ENCODE data around the gene DRAP1. TPM values are rescaled to one million over a fixed set of nuclear protein-coding genes. Genes with fewer than 3 reads are reported as not detected.

The DRAP1 gene
- total RNA-seq, 4 donors from 2014 or later, result 15.7 to 63.2 (median 57.0) TPM

DNA sequence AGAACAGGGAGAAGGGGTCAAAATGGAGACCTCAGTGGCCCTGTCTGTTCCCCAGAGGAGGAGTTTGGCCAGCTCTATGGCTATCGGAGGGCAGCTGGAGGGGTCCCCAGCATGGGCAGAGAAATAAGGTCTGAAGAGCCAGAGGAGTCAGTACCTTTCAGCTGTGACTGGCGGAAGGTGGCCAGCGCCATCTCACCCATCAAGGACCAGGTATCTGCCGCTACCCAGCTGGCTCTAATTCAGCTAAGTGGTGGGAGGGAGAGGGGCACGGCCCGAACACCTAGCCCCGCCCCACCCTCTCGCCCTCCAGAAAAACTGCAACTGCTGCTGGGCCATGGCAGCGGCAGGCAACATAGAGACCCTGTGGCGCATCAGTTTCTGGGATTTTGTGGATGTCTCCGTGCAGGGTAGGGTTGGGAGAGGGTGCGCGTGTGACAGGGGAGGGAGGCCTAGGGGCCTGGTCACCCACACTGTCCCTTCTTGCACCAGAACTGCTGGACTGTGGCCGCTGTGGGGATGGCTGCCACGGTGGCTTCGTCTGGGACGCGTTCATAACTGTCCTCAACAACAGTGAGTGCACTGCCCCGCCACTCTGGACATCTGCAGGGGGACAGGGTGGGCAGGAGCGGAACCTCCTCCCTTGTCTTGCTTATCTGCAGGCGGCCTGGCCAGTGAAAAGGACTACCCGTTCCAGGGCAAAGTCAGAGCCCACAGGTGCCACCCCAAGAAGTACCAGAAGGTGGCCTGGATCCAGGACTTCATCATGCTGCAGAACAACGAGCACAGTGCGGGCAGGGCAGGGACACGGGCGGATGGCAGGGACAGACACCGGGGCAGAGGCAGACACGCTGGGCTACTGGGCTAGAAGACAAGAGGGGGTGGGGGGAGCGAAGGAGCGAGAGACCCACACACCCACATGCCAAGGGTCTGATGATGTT lies 36.8 kb upstream of the DRAP1 start:
- H3K4me1 ChIP-seq, result peaks cover 3 to 20% (median 6%) of the 10 kb centered on the region in 4 donors
- in situ Hi-C loops (cut with MboI; ENCODE audit: low pct_ligation_motif_present in 1 of 4, low pct_unique_long_range_greater_than_20kb in 1 of 4, low sequenced_read_pairs in 3 of 4) (loop anchor here in 3 of 4 donors (10.0 to 25.0 kb wide), 2 partner anchors 102 to 105 kb away; no protein-coding TSS in a partner anchor), intact Hi-C loops (cut with DNase I; ENCODE audit: low total_unique reads) (loop anchor here (5.0 kb wide), 1 partner anchor 110 kb away; no protein-coding TSS in a partner anchor)
- peak; percentile 6 for DNase-seq
- TF ChIP-seq POLR2A (IDR thresholded peaks at IDR 0.05) (no peak), POLR2AphosphoS5 (IDR thresholded peaks at IDR 0.05) (no peak), EP300 (IDR thresholded peaks at IDR 0.05; ENCODE audit: low read depth) (no peak)
- TF ChIP-seq, protein P1, sequence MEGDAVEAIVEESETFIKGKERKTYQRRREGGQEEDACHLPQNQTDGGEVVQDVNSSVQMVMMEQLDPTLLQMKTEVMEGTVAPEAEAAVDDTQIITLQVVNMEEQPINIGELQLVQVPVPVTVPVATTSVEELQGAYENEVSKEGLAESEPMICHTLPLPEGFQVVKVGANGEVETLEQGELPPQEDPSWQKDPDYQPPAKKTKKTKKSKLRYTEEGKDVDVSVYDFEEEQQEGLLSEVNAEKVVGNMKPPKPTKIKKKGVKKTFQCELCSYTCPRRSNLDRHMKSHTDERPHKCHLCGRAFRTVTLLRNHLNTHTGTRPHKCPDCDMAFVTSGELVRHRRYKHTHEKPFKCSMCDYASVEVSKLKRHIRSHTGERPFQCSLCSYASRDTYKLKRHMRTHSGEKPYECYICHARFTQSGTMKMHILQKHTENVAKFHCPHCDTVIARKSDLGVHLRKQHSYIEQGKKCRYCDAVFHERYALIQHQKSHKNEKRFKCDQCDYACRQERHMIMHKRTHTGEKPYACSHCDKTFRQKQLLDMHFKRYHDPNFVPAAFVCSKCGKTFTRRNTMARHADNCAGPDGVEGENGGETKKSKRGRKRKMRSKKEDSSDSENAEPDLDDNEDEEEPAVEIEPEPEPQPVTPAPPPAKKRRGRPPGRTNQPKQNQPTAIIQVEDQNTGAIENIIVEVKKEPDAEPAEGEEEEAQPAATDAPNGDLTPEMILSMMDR (IDR thresholded peaks at IDR 0.05), result no peak
- H3K27ac ChIP-seq, result no peak overlapping the region
- 90% methylated on average over 26 of the region's 30 CpGs; no CpG with 5 or more reads in 1 of the 2 donors for WGBS, 2 donors (ENCODE audit: low coverage in 1 of 2)
- no peak overlapping the region for H3K4me3 ChIP-seq
- no peaks in the 10 kb centered on the region for H3K27me3 ChIP-seq
- peaks cover 0 to 5% (median 0%) of the 10 kb centered on the region in 4 donors for H3K36me3 ChIP-seq
- no peaks in the 10 kb centered on the region for H3K9me3 ChIP-seq

DNA sequence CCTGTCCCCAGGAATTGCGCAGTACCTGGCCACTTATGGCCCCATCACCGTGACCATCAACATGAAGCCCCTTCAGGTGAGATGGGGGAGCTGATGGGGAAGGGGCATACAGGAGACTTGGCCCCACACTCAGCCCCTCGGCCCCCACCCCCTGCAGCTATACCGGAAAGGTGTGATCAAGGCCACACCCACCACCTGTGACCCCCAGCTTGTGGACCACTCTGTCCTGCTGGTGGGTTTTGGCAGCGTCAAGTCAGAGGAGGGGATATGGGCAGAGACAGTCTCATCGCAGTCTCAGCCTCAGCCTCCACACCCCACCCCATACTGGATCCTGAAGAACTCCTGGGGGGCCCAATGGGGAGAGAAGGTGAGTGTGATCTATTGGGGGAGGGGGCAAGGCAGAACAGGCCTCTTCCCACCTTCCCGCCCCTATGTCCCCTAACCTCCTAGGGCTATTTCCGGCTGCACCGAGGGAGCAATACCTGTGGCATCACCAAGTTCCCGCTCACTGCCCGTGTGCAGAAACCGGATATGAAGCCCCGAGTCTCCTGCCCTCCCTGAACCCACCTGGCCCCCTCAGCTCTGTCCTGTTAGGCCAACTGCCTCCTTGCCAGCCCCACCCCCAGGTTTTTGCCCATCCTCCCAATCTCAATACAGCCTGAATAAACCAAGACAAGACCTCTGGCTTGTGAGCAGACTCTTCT lies 36.0 kb upstream of the DRAP1 start:
- peaks cover 8 to 26% (median 12%) of the 10 kb centered on the region in 4 donors for H3K4me1 ChIP-seq
- DNase-seq, result peak; percentile 8
- intact Hi-C loops (cut with DNase I; ENCODE audit: low total_unique reads) (loop anchor here (5.0 kb wide), 1 partner anchor 109 kb away; no protein-coding TSS in a partner anchor), in situ Hi-C loops (cut with MboI; ENCODE audit: low pct_ligation_motif_present in 1 of 4, low pct_unique_long_range_greater_than_20kb in 1 of 4, low sequenced_read_pairs in 3 of 4) (loop anchor here in 3 of 4 donors (10.0 to 25.0 kb wide), 2 partner anchors 102 to 104 kb away; no protein-coding TSS in a partner anchor)
- no peaks in the 10 kb centered on the region for H3K9me3 ChIP-seq
- WGBS, 2 donors (ENCODE audit: low coverage in 1 of 2), result 94% methylated on average over 13 of the region's 13 CpGs; no CpG with 5 or more reads in 1 of the 2 donors
- peaks cover 0 to 5% (median 0%) of the 10 kb centered on the region in 4 donors for H3K36me3 ChIP-seq
- H3K27ac ChIP-seq, result no peak overlapping the region
- no peaks in the 10 kb centered on the region for H3K27me3 ChIP-seq
- no peak for TF ChIP-seq EP300 (IDR thresholded peaks at IDR 0.05; ENCODE audit: low read depth)
- TF ChIP-seq, protein P1 (IDR thresholded peaks at IDR 0.05), result no peak
- no peak for TF ChIP-seq POLR2AphosphoS5 (IDR thresholded peaks at IDR 0.05)
- TF ChIP-seq POLR2A (IDR thresholded peaks at IDR 0.05), result no peak
- H3K4me3 ChIP-seq, result no peak overlapping the region

DNA sequence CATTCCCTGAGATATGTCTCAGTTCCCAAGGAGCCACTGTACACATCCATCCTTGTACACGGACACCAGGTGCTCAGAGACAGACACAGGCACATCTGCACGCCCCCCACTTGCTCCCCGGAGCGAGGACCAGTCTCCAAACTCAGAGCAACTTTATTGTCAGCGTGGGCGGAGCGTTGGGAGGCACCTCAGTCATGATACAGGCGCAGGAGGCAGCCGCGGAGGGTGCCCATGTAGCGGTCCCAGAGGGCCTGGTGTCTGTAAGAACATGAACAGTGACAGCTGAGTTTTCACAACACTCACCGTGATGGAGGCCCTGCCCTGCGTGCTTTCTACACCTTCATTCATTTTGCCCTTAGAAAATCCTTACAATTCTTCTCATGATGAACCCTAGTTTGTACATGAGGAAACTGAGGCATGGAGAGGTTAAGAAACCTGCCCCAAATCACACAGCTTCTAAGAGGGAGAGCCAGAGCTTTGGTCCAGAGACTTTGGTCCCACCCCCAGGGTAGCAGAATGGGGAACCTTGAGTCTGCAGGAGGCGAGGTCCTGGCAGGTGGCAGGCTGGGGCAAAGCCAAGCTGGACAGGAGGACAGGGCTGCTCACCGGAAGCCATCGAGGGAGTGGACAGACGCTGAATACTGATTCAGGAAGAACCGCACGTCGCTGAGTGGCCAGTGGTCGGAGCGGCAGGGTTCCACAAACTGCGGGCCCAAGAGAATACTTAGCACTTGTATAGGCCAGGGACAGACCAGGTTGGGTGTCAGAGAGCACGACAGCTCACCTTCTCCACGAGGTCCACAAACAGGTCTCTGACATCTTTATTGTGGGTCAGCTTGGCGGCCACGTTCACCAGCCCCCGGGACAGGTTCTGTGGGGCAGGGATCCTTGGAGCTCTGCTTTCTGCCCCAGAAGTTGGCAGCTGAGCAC lies 35.2 kb upstream of the DRAP1 start:
- Histone ChIP-seq H3K4me3 (no peak overlapping the region), H3K4me1 (peaks cover 8 to 31% (median 17%) of the 10 kb centered on the region in 4 donors), H3K27ac (no peak overlapping the region), H3K9me3 (no peaks in the 10 kb centered on the region), H3K36me3 (peaks cover 0 to 5% (median 0%) of the 10 kb centered on the region in 4 donors), H3K27me3 (no peaks in the 10 kb centered on the region)
- in situ Hi-C loops (cut with MboI; ENCODE audit: low pct_ligation_motif_present in 1 of 4, low pct_unique_long_range_greater_than_20kb in 1 of 4, low sequenced_read_pairs in 3 of 4) (loop anchor here in 3 of 4 donors (10.0 to 25.0 kb wide), 2 partner anchors 101 to 103 kb away; no protein-coding TSS in a partner anchor), intact Hi-C loops (cut with DNase I; ENCODE audit: low total_unique reads) (loop anchor here (5.0 kb wide), 1 partner anchor 108 kb away; no protein-coding TSS in a partner anchor)
- WGBS, 2 donors (ENCODE audit: low coverage in 1 of 2), result 67 to 80% methylated on average over 1 to 28 of the region's 28 CpGs
- TF ChIP-seq, protein P1 (IDR thresholded peaks at IDR 0.05), result no peak
- TF ChIP-seq POLR2A (IDR thresholded peaks at IDR 0.05) (no peak), POLR2AphosphoS5 (IDR thresholded peaks at IDR 0.05) (no peak), EP300 (IDR thresholded peaks at IDR 0.05; ENCODE audit: low read depth) (no peak)
- DNase-seq, result peak; percentile 8

Measured in transverse colon (tissue), 4 donors.